WERI-Rb-1 (cell line): ENCODE results near the gene GPRC5D.

Source experiments
- DNase-seq: peaks from one replicate; pipeline ENCODE4 v3.0.0-alpha.2; 2020
- H3K27ac ChIP-seq: fragments of 250-450 bp; sonication (Bioruptor Pico); 2 replicates; pipeline ENCODE4 v1.5.1; 2020; ENCODE audit warnings: mild to moderate bottlenecking, moderate library complexity
- H3K27me3 ChIP-seq: fragments of 250-450 bp; sonication (Bioruptor Pico); 2 replicates; pipeline ENCODE4 v1.5.1; 2021; ENCODE audit warnings: mild to moderate bottlenecking, low read depth, moderate library complexity; ENCODE audit not compliant: insufficient read depth, severe bottlenecking
- H3K36me3 ChIP-seq: fragments of 250-450 bp; sonication (Bioruptor Pico); 2 replicates; pipeline ENCODE4 v1.5.1; 2020; ENCODE audit warnings: mild to moderate bottlenecking, moderate library complexity
- H3K4me3 ChIP-seq: 2 replicates; pipeline ENCODE4 v1.5.1; 2011; ENCODE audit warnings: low read depth, mild to moderate bottlenecking, control low read depth, low read length
- H3K9me3 ChIP-seq: fragments of 250-450 bp; sonication (Bioruptor Pico); 2 replicates; pipeline ENCODE4 v1.5.1; 2021; ENCODE audit warnings: mild to moderate bottlenecking, moderate library complexity; ENCODE audit not compliant: severe bottlenecking
- TF ChIP-seq, protein P1 (sequence below): IDR thresholded peaks from 2 replicates; pipeline ENCODE4 v1.5.1; 2011; ENCODE audit warnings: low read depth, mild to moderate bottlenecking, control low read depth, inconsistent platforms, low read length

GPRC5D gene

DNA sequence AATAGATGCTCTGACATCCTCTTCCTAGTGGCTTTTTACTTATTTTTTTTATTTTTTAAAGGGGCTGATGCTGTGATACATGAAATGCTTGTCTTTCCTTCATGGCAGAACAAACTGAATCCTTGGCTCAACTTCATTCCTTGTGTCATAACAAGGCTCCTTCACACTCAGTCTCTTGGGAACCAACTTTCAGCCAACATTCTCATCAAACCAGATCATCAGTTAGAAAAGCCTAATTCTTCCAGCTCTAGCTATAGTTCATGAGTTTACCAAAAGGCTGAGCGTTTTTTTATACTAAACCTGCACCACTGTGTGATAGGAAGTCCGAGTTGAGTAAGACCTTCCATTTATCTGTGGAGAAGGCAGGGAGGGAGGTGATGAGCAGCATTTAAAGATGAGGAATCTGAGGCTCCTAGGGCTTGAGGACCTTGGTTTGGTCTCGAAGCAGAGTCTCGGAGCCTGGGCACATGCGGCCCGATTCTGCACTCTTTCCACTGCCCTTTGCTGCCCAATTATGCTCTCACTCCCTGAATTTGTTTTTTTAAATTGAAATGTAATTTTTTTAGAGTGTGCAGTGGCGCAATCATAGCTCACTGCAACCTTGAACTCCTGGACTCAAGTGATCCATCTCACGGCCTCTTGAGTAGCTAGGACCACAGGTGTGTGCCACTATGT, 8.2 kb downstream of the GPRC5D start:
- H3K27ac ChIP-seq: no peak overlapping the region
- no peaks in the 10 kb centered on the region for H3K27me3 ChIP-seq
- no peak overlapping the region for H3K4me3 ChIP-seq
- H3K36me3 ChIP-seq: no peaks in the 10 kb centered on the region
- DNase-seq: no peak
- TF ChIP-seq, protein P1, sequence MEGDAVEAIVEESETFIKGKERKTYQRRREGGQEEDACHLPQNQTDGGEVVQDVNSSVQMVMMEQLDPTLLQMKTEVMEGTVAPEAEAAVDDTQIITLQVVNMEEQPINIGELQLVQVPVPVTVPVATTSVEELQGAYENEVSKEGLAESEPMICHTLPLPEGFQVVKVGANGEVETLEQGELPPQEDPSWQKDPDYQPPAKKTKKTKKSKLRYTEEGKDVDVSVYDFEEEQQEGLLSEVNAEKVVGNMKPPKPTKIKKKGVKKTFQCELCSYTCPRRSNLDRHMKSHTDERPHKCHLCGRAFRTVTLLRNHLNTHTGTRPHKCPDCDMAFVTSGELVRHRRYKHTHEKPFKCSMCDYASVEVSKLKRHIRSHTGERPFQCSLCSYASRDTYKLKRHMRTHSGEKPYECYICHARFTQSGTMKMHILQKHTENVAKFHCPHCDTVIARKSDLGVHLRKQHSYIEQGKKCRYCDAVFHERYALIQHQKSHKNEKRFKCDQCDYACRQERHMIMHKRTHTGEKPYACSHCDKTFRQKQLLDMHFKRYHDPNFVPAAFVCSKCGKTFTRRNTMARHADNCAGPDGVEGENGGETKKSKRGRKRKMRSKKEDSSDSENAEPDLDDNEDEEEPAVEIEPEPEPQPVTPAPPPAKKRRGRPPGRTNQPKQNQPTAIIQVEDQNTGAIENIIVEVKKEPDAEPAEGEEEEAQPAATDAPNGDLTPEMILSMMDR: no peak
- H3K9me3 ChIP-seq: no peaks in the 10 kb centered on the region

DNA sequence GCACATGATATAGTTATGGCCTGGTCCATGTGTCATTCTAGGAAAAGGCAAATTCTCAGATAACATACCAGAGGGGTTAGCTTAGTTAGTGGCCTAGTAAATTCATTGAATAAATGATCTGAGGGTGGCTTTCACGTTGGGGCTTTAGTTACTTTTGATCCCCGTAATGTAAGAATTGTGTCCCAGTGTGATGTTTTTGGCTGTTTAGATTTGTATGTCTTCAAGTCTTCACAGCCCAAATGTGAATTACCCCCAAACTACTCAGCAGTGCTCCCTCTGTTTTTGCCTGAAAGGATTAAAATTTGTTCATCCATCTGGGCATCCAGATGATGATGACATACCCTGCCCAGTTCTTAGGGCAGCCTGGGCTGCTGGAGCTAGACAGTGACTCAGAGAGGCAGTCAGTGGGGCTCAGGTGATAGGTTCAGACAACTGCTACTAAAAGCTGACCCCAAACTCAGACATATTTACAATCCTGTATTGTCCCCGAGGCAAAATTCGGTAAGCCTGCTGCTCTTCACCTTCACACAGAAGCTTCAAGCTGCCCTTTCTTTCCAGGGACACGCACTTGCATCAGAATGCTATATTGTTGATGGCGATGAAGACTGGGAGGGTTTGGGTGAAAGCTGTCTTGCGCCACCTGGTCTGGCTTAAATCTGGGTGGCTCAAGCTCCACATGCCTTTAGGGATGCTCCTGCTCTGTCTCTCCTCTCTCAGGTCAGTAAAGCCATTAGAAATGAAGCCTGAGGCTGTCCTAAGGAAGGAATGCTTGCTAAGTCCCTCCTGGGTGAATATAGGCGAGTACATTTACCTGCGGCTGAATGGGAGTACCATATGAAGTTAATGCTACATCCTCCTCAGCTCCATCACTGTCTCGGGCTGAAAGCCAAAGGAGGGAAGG, 10.3 kb downstream of the GPRC5D start:
- no peak for DNase-seq
- H3K27ac ChIP-seq: no peak overlapping the region
- TF ChIP-seq, protein P1: no peak
- no peaks in the 10 kb centered on the region for H3K36me3 ChIP-seq
- no peaks in the 10 kb centered on the region for H3K27me3 ChIP-seq
- H3K9me3 ChIP-seq: no peaks in the 10 kb centered on the region
- H3K4me3 ChIP-seq: no peak overlapping the region

DNA sequence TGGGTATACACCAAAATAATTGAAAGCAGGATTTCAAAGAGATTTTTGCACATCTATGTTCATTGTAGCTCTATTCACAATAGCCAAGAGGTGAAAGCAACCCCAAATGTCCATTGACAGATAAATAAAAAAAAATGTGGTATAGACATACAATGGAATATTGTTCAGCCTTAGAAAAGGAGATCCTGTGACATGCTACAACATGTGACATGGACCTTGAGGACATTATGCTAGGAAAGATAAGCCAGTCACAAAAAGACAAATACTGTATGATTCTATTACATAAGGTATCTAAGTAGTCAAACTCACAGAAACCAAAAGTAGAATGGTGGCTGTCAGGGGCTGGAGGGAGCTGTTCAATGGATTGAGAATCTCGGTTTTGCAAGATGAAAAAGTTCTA, 12.1 kb downstream of the GPRC5D start:
- Histone ChIP-seq H3K27ac (no peak overlapping the region), H3K36me3 (no peaks in the 10 kb centered on the region), H3K27me3 (no peaks in the 10 kb centered on the region), H3K4me3 (no peak overlapping the region), H3K9me3 (no peaks in the 10 kb centered on the region)
- no peak for DNase-seq
- TF ChIP-seq, protein P1: no peak

DNA sequence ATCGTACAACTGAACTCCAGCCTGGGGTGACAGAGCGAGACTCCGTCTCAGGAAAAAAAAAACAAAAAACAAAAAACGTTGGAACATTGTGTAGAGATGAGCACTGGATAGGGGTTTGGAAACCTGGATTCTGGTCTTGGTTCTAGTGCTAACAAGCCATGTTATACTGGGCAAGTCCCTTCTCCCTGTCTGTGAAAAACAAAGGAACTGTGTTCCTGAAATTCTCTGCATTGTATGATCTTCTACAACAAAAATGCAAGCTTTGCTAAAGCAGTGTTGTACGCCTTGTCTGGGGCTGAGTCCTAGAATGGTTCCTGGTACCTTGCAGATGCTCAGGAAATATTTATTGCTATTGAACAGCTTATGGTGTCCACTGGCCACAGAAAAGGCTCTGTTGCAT, 13.4 kb downstream of the GPRC5D start:
- DNase-seq: no peak
- Histone ChIP-seq H3K36me3 (no peaks in the 10 kb centered on the region), H3K9me3 (no peaks in the 10 kb centered on the region), H3K27ac (no peak overlapping the region), H3K27me3 (no peaks in the 10 kb centered on the region), H3K4me3 (no peak overlapping the region)
- TF ChIP-seq, protein P1: no peak

DNA sequence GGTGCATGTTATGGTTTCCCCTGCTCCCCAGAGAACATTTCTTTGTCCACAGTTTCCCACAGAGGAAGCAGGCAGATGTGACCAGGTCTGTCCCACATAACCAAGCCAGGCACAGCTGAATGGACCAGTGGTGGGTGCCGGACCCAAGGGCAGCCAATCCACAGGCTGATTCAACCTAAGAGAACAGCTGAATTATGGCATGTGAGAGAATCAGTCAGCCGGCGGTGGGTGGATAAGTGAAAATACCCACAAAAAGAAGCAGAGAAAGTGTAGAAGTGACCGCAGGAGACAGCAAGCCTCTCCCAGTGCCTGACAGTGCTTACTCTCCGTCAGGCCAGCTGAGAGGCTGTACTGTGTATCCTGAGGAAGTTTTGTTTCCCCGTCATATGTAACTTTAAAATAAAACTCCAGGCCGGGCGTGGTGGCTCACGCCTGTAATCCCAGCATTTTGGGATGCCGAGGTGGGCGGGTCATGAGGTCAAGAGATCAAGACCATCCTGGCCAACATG, 14.9 kb downstream of the GPRC5D start:
- Histone ChIP-seq H3K27me3 (no peaks in the 10 kb centered on the region), H3K36me3 (no peaks in the 10 kb centered on the region), H3K27ac (no peak overlapping the region), H3K9me3 (no peaks in the 10 kb centered on the region), H3K4me3 (no peak overlapping the region)
- TF ChIP-seq, protein P1: no peak
- no peak for DNase-seq
